ENCODE measurements around the gene STRBP. TPM values are rescaled to one million over a fixed set of nuclear protein-coding genes. Genes with fewer than 3 reads are reported as not detected.

Gene STRBP
- total RNA-seq, 2 donors from 2014 or later = 2.8 to 3.3 TPM

DNA sequence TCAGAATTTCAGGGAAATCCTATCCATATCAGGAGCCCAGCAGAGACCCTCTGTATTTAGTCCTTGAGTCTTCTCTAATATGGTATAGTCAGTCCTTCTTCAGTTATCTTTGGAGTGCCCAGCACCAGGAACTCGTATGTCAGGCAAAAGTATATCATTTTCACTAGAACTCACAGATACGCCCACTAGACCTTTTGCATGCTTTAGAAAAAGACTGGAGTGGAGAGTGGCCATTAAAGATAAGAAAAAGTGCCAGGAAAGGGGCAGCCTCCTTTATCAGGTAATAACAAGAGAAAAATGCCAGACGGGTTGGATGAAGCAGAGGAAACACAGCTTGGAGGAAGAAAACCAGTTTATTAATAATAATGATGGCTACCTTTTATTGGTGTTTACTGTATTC, 171.4 kb downstream of the STRBP start:
- no peak overlapping the region for H3K4me3 ChIP-seq
- peaks cover 0 to 5% of the 10 kb centered on the region in 2 donors for H3K4me1 ChIP-seq (ENCODE audit: control insufficient read depth in 1 of 2, low read depth in 2 of 2)
- no peaks in the 10 kb centered on the region for H3K27me3 ChIP-seq (replicated peaks; ENCODE audit: insufficient read depth)
- ATAC-seq (ENCODE audit: insufficient number of reproducible peaks, low FRiP score, low read depth) (no peak), DNase-seq (ENCODE audit: low spot score) (no peak)
- H3K9me3 ChIP-seq = no peaks in the 10 kb centered on the region
- no peak overlapping the region for H3K27ac ChIP-seq
- peaks cover 48% of the 10 kb centered on the region for H3K36me3 ChIP-seq
- TF ChIP-seq CTCF (IDR thresholded peaks at IDR 0.05) = no peak

- H3K27ac ChIP-seq = no peak overlapping the region
These were observed 175.2 kb downstream of the STRBP start for GRCh38 chr9:123093141-123093540.

DNA sequence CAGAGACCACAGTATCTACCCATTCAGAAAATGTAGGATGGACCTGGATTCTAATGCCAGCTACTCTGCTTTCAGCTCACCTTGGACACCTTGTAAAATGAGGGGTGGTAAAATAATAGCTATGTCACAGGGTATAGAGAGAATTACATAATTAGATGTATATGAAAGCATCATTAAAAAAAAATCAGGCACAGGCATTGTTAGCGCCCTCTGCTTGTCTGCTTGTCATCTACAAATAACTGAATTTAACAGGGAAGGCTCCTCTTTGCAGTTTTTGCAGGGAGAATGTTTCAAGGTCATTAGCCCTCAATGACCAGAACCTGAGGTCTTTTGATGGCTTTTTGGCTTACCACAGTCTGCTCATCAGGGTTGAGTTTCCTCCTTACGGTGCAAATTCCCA, 176.9 kb downstream of the STRBP start:
- Histone ChIP-seq H3K9me3 (no peaks in the 10 kb centered on the region), H3K36me3 (peaks cover 29% of the 10 kb centered on the region)
- DNase-seq (ENCODE audit: low spot score) = no peak

More at GRCh38 chr9:123093141-123093540, 175.2 kb downstream of the STRBP start:
- Histone ChIP-seq H3K27me3 (replicated peaks; ENCODE audit: insufficient read depth) (no peaks in the 10 kb centered on the region), H3K4me1 (ENCODE audit: control insufficient read depth in 1 of 2, low read depth in 2 of 2) (peaks cover 0 to 18% of the 10 kb centered on the region in 2 donors), H3K36me3 (peaks cover 42% of the 10 kb centered on the region), H3K9me3 (no peaks in the 10 kb centered on the region), H3K4me3 (no peak overlapping the region)
- TF ChIP-seq CTCF (IDR thresholded peaks at IDR 0.05) = no peak
- no peak for DNase-seq (ENCODE audit: low spot score)
- ATAC-seq (ENCODE audit: insufficient number of reproducible peaks, low FRiP score, low read depth) = no peak

GRCh38 chr9:123090956-123091355, 177.4 kb downstream of the STRBP start:
- DNase-seq (ENCODE audit: low spot score) (no peak), ATAC-seq (ENCODE audit: insufficient number of reproducible peaks, low FRiP score, low read depth) (no peak)
- H3K9me3 ChIP-seq = no peaks in the 10 kb centered on the region
- no peaks in the 10 kb centered on the region for H3K27me3 ChIP-seq (replicated peaks; ENCODE audit: insufficient read depth)
- no peak for TF ChIP-seq CTCF (IDR thresholded peaks at IDR 0.05)
- peaks cover 26% of the 10 kb centered on the region for H3K36me3 ChIP-seq
- H3K4me3 ChIP-seq = no peak overlapping the region
- peaks cover 0 to 18% of the 10 kb centered on the region in 2 donors for H3K4me1 ChIP-seq (ENCODE audit: control insufficient read depth in 1 of 2, low read depth in 2 of 2)
- no peak overlapping the region for H3K27ac ChIP-seq

More for the DNA sequence above, 176.9 kb downstream of the STRBP start:
- no peak for ATAC-seq (ENCODE audit: insufficient number of reproducible peaks, low FRiP score, low read depth)
- Histone ChIP-seq H3K27me3 (replicated peaks; ENCODE audit: insufficient read depth) (no peaks in the 10 kb centered on the region), H3K4me3 (no peak overlapping the region), H3K4me1 (ENCODE audit: control insufficient read depth in 1 of 2, low read depth in 2 of 2) (peaks cover 0 to 18% of the 10 kb centered on the region in 2 donors), H3K27ac (no peak overlapping the region)
- no peak for TF ChIP-seq CTCF (IDR thresholded peaks at IDR 0.05)

DNA sequence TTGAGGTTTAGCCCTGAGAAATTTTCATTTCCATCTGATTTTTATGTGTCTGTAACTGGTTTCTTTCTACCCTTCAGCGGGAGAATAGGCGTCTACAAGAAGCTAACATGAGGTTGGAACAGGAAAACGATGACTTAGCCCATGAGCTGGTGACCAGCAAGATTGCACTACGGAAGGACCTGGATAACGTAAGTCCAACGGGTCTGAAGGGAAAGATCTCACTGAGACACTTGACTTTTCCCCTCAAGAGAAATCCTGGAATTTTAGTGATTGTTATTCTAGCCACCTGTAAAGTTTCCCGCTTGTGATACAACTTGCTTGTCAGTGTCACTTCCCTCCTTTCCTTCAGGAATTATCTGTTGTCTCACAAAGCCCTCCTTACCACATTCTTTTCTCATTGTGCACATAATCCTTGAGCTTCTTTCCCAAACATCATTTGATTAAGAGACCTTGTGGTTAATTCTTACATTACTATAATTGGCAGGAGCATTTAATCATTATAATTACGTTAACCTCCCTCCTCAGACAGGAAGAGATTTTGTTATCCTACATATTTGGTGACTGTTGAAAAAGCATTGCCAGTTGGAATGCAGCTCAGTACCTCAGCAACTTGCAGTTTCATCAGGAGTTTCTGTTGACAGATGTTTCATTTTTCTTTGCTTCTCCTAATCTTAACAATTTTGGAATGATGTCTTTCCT, 178.0 kb downstream of the STRBP start:
- Histone ChIP-seq H3K27ac (no peak overlapping the region), H3K27me3 (replicated peaks; ENCODE audit: insufficient read depth) (no peaks in the 10 kb centered on the region), H3K4me3 (no peak overlapping the region), H3K9me3 (no peaks in the 10 kb centered on the region), H3K4me1 (ENCODE audit: control insufficient read depth in 1 of 2, low read depth in 2 of 2) (peaks cover 0 to 18% of the 10 kb centered on the region in 2 donors), H3K36me3 (peaks cover 26% of the 10 kb centered on the region)
- ATAC-seq (ENCODE audit: insufficient number of reproducible peaks, low FRiP score, low read depth) (no peak), DNase-seq (ENCODE audit: low spot score) (no peak)
- TF ChIP-seq CTCF (IDR thresholded peaks at IDR 0.05) = no peak
